HepG2 (cell line): ENCODE measurements around the gene ARMC10. TPM values are rescaled to one million over a fixed set of nuclear protein-coding genes. Genes with fewer than 3 reads are reported as not detected.

ENCODE experiments used
- ATAC-seq: fragments of 200-7000 bp; cut with Tn5 transposase; 3 replicates; pipeline ENCODE4 v1.9.1; 2020; ENCODE audit warnings: mild to moderate bottlenecking, moderate library complexity
- BruUV-seq: library from RNA; stranded (reverse); fragments of 400-500 nt; replicated peaks from 2 replicates; lab custom pipeline; 2021; lab: Mats Ljungman, UMichigan
- CTCF ChIA-PET: fragments of 300-600 bp; formaldehyde crosslinking; extraction: SDS; loops from one replicate; lab custom pipeline; 2021; ENCODE audit warnings: low total read pairs, inconsistent platforms, low intra/inter-chr PET ratio; lab: Yijun Ruan, JAX
- POLR2A ChIA-PET: fragments of 350-600 bp; sonication (Branson Sonifier 250); formaldehyde crosslinking; loops from one replicate; lab custom pipeline; 2020; ENCODE audit warnings: antibody characterized with exemption, inconsistent platforms; lab: Yijun Ruan, JAX
- DNase-seq: peaks from one replicate; pipeline ENCODE4 v3.0.0-alpha.2; 2015; ENCODE audit warnings: low spot score
- FAIRE-seq: peaks from 3 replicates; lab custom pipeline; 2011; peaks lifted over from hg19 to GRCh38; lab: Jason Lieb, UNC
- H2AFZ ChIP-seq: one replicate; pipeline ENCODE4 v1.6.1; 2011; ENCODE audit warnings: low read length, inconsistent platforms
- H3K27ac ChIP-seq: fragments of 300-600 bp; 3 replicates; pipeline ENCODE4 v1.8.0; 2011; ENCODE audit warnings: mixed run types, mild to moderate bottlenecking, mixed read lengths, low read length, inconsistent platforms; ENCODE audit not compliant: insufficient read depth; ENCODE audit errors: extremely low read length
- H3K27me3 ChIP-seq, 2 experiments: fragments of 200-600 bp in 1 of 2; 2 replicates in 1 of 2; 3 replicates in 1 of 2; pipeline versions ENCODE4 v1.6.0 to v1.8.0; 2011; ENCODE audit warnings: low read length in 2 of 2, mild to moderate bottlenecking in 2 of 2, moderate library complexity in 2 of 2, inconsistent platforms in 1 of 2; ENCODE audit not compliant: insufficient read depth in 2 of 2, control insufficient read depth in 1 of 2
- H3K36me3 ChIP-seq, 2 experiments: fragments of 200-600 bp in 1 of 2; replicated peaks in 1 of 2; 2 replicates in 1 of 2; 3 replicates in 1 of 2; pipeline versions ENCODE4 v1.5.1 to v1.8.0; 2011; ENCODE audit warnings: low read length in 2 of 2, inconsistent platforms in 1 of 2; ENCODE audit not compliant: insufficient read depth in 2 of 2, control insufficient read depth in 1 of 2
- H3K4me1 ChIP-seq: 2 replicates; pipeline ENCODE4 v1.5.1; 2012; ENCODE audit warnings: low read length, inconsistent platforms; ENCODE audit not compliant: insufficient read depth
- H3K4me2 ChIP-seq: 2 replicates; pipeline ENCODE4 v1.6.0; 2011; ENCODE audit warnings: low read depth, low read length, inconsistent platforms
- H3K4me3 ChIP-seq, 3 experiments: fragments of 200-600 bp in 1 of 3; sonication (generic), shearing (Covaris generic) in 1 of 3; replicated peaks in 1 of 3; 2 replicates each; pipeline ENCODE4 v1.5.1; 2011 to 2016; ENCODE audit warnings: low read length in 3 of 3, inconsistent platforms in 2 of 3, low read depth in 2 of 3, mild to moderate bottlenecking in 2 of 3, control low read depth in 1 of 3, mixed read lengths in 1 of 3; ENCODE audit not compliant: insufficient read depth in 1 of 3
- H3K79me2 ChIP-seq: one replicate; pipeline ENCODE4 v1.6.1; 2011; ENCODE audit warnings: low read length, inconsistent platforms; ENCODE audit not compliant: insufficient read depth
- H3K9ac ChIP-seq: 2 replicates; pipeline ENCODE4 v1.6.0; 2011; ENCODE audit warnings: mild to moderate bottlenecking, low read depth, low read length, inconsistent platforms; ENCODE audit not compliant: insufficient read depth
- H3K9me3 ChIP-seq: 2 replicates; pipeline ENCODE4 v1.5.1; 2012; ENCODE audit warnings: mild to moderate bottlenecking, low read length
- H4K20me1 ChIP-seq: 2 replicates; pipeline ENCODE4 v1.6.0; 2011; ENCODE audit warnings: inconsistent platforms, mild to moderate bottlenecking, low read length, moderate library complexity; ENCODE audit not compliant: insufficient read depth
- BRCA1 ChIP-seq: sonication (generic); formaldehyde crosslinking; IDR thresholded peaks from 2 replicates; pipeline ENCODE4 v1.4.0; 2020; ENCODE audit warnings: missing genetic modification reagents
- FOSL2 ChIP-seq: sonication (generic); formaldehyde crosslinking; IDR thresholded peaks from 2 replicates; pipeline ENCODE4 v1.4.0; 2020; ENCODE audit warnings: missing genetic modification reagents
- MNT ChIP-seq: fragments of 450-650 bp; IDR thresholded peaks from 2 replicates; pipeline ENCODE4 v1.6.1; 2016
- SP5 ChIP-seq: IDR thresholded peaks from 2 replicates; pipeline ENCODE4 v1.6.1; 2016; ENCODE audit warnings: low read depth, borderline replicate concordance
- TBX3 ChIP-seq: fragments of 450-650 bp; IDR thresholded peaks from 2 replicates; pipeline ENCODE4 v1.6.1; 2017; ENCODE audit warnings: antibody characterized with exemption, mild to moderate bottlenecking, inconsistent platforms, borderline replicate concordance
- YY1 ChIP-seq: IDR thresholded peaks from 2 replicates; pipeline ENCODE4 v1.6.1; 2011; ENCODE audit warnings: low read length, low read depth, moderate library complexity, mild to moderate bottlenecking; ENCODE audit not compliant: insufficient read depth, insufficient replicate concordance
- ZNF296 ChIP-seq: sonication (generic); formaldehyde crosslinking; conservative IDR thresholded peaks from 2 replicates; pipeline ENCODE4 v1.5.0; 2020; ENCODE audit warnings: mild to moderate bottlenecking, missing genetic modification reagents
- ZNF34 ChIP-seq: sonication (generic); formaldehyde crosslinking; IDR thresholded peaks from 2 replicates; pipeline ENCODE4 v1.4.0; 2020; ENCODE audit warnings: mild to moderate bottlenecking, missing genetic modification reagents, borderline replicate concordance
- ZNF530 ChIP-seq: sonication (generic); formaldehyde crosslinking; IDR thresholded peaks from 2 replicates; pipeline ENCODE4 v1.5.0; 2020; ENCODE audit warnings: low read depth, mild to moderate bottlenecking, missing genetic modification reagents
- ZNF709 ChIP-seq: sonication (generic); formaldehyde crosslinking; IDR thresholded peaks from 2 replicates; pipeline ENCODE4 v1.5.0; 2020; ENCODE audit warnings: mild to moderate bottlenecking, missing genetic modification reagents
- ZNF891 ChIP-seq: sonication (generic); formaldehyde crosslinking; IDR thresholded peaks from 2 replicates; pipeline ENCODE4 v1.5.0; 2020; ENCODE audit warnings: mild to moderate bottlenecking, missing genetic modification reagents
- WGBS: methylation state at CpG from one replicate; pipeline ENCODE4 v1.1.6; 2017; ENCODE audit warnings: low lambda C conversion rate; 5-methylcytosine and 5-hydroxymethylcytosine counted together
- in situ Hi-C: cut with HindIII; loops from 2 replicates; pipeline ENCODE4 v1.10.0; 2017; ENCODE audit warnings: low pct_unique_long_range_greater_than_20kb; ENCODE audit not compliant: extremely low pct_ligation_motif_present
- intact Hi-C: fragments of 100-400 bp; cut with micrococcal nuclease; formaldehyde crosslinking; loops from one replicate; pipeline ENCODE4 v1.10.0; 2022; ENCODE audit not compliant: unreplicated experiment
- polyA plus RNA-seq, 8 experiments: library from polyadenylated mRNA; depleted of rRNA in 3 of 8; stranded (reverse) in 7 of 8; unstranded in 1 of 8; fragments of >200 nt; fragmentation: Illumina TruSeq in 4 of 8; extraction: Trizol in 4 of 8; gene quantifications; 2 replicates each; pipeline versions ENCODE4 v1.2.1 to v1.2.3, GENCODE V29; 2011 to 2016; ENCODE audit warnings: low read depth in 4 of 8, missing spikeins in 1 of 8, mixed read lengths in 1 of 8; ENCODE audit not compliant: insufficient read depth in 1 of 8
- total RNA-seq, 5 experiments: library from RNA; depleted of rRNA; stranded (reverse); fragments of >200 nt; fragmentation: Illumina TruSeq; extraction: Trizol; gene quantifications; 2 replicates each; pipeline ENCODE4 v1.2.3, GENCODE V29; 2016; ENCODE audit warnings: low read depth in 1 of 5
- TF ChIP-seq, protein P1 (sequence below): sonication (generic); formaldehyde crosslinking; IDR thresholded peaks from 2 replicates; pipeline ENCODE4 v1.5.0; 2020; ENCODE audit warnings: mild to moderate bottlenecking, missing genetic modification reagents, moderate library complexity
- TF ChIP-seq, protein P2 (sequence below): sonication (generic); formaldehyde crosslinking; conservative IDR thresholded peaks from 2 replicates; pipeline ENCODE4 v1.4.0; 2020; ENCODE audit warnings: mild to moderate bottlenecking, missing genetic modification reagents, moderate library complexity

ARMC10 gene
- total and polyA plus RNA-seq, 2 of the 13 experiments (the other 11 are each of a cell fraction or from before 2014, with no cell fraction given), result 11.3 to 23.7 TPM

GRCh38 chr7:103031024-103031423 is 43.9 kb upstream of the ARMC10 start:
- no TSS peak for BruUV-seq
- Histone ChIP-seq H3K9me3 (no peaks in the 10 kb centered on the region), H3K79me2 (no peaks in the 10 kb centered on the region), H3K4me1 (no peaks in the 10 kb centered on the region), H4K20me1 (no peaks in the 10 kb centered on the region), H3K9ac (no peak overlapping the region), H3K4me3 (no peak overlapping the region), H3K4me2 (no peak overlapping the region), H3K36me3 (no peaks in the 10 kb centered on the region), H3K27ac (no peak overlapping the region), H2AFZ (no peak overlapping the region), H3K27me3 (no peaks in the 10 kb centered on the region; a peak in 2 of 5 replicates)
- POLR2A ChIA-PET, result no interaction called here
- CTCF ChIA-PET, result no interaction called here
- intact Hi-C loops (no loop called here), in situ Hi-C loops (no loop called here)
- TF ChIP-seq MNT (peak; percentile 98), YY1 (no peak)
- DNase-seq (no peak), FAIRE-seq (no peak), ATAC-seq (no peak)
- 0% methylated on average over 1 of the region's 1 CpG for WGBS

- no peak overlapping the region for H3K4me3 ChIP-seq
- H3K36me3 ChIP-seq, result no peaks in the 10 kb centered on the region
- H3K4me2 ChIP-seq, result no peak overlapping the region
- no peaks in the 10 kb centered on the region for H3K4me1 ChIP-seq
- no peak for DNase-seq
- H3K27me3 ChIP-seq, result no peaks in the 10 kb centered on the region; a peak in 1 of 5 replicates
- WGBS, result 0% methylated on average over 1 of the region's 1 CpG
- H3K9ac ChIP-seq, result no peak overlapping the region
- no peak overlapping the region for H2AFZ ChIP-seq
- intact Hi-C loops, result no loop called here
- H4K20me1 ChIP-seq, result no peaks in the 10 kb centered on the region
- no TSS peak for BruUV-seq
- ChIA-PET CTCF (no interaction called here), POLR2A (no interaction called here)
- no peak for ATAC-seq
- H3K27ac ChIP-seq, result no peak overlapping the region
- no peaks in the 10 kb centered on the region for H3K79me2 ChIP-seq
- no peak for FAIRE-seq
- H3K9me3 ChIP-seq, result no peaks in the 10 kb centered on the region
- in situ Hi-C loops, result no loop called here
- TF ChIP-seq SP5 (CRISPR knock-in tag), result no peak
- no peak for TF ChIP-seq ZNF34
- TF ChIP-seq ZNF296 (CRISPR knock-in tag), result no peak
- TF ChIP-seq TBX3, result no peak
- no peak for TF ChIP-seq ZNF891 (CRISPR knock-in tag)
- TF ChIP-seq, protein P1, sequence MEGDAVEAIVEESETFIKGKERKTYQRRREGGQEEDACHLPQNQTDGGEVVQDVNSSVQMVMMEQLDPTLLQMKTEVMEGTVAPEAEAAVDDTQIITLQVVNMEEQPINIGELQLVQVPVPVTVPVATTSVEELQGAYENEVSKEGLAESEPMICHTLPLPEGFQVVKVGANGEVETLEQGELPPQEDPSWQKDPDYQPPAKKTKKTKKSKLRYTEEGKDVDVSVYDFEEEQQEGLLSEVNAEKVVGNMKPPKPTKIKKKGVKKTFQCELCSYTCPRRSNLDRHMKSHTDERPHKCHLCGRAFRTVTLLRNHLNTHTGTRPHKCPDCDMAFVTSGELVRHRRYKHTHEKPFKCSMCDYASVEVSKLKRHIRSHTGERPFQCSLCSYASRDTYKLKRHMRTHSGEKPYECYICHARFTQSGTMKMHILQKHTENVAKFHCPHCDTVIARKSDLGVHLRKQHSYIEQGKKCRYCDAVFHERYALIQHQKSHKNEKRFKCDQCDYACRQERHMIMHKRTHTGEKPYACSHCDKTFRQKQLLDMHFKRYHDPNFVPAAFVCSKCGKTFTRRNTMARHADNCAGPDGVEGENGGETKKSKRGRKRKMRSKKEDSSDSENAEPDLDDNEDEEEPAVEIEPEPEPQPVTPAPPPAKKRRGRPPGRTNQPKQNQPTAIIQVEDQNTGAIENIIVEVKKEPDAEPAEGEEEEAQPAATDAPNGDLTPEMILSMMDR (CRISPR knock-in tag), result no peak
- no peak for TF ChIP-seq BRCA1
- no peak for TF ChIP-seq FOSL2
- TF ChIP-seq ZNF530 (CRISPR knock-in tag), result no peak
- TF ChIP-seq, protein P2, sequence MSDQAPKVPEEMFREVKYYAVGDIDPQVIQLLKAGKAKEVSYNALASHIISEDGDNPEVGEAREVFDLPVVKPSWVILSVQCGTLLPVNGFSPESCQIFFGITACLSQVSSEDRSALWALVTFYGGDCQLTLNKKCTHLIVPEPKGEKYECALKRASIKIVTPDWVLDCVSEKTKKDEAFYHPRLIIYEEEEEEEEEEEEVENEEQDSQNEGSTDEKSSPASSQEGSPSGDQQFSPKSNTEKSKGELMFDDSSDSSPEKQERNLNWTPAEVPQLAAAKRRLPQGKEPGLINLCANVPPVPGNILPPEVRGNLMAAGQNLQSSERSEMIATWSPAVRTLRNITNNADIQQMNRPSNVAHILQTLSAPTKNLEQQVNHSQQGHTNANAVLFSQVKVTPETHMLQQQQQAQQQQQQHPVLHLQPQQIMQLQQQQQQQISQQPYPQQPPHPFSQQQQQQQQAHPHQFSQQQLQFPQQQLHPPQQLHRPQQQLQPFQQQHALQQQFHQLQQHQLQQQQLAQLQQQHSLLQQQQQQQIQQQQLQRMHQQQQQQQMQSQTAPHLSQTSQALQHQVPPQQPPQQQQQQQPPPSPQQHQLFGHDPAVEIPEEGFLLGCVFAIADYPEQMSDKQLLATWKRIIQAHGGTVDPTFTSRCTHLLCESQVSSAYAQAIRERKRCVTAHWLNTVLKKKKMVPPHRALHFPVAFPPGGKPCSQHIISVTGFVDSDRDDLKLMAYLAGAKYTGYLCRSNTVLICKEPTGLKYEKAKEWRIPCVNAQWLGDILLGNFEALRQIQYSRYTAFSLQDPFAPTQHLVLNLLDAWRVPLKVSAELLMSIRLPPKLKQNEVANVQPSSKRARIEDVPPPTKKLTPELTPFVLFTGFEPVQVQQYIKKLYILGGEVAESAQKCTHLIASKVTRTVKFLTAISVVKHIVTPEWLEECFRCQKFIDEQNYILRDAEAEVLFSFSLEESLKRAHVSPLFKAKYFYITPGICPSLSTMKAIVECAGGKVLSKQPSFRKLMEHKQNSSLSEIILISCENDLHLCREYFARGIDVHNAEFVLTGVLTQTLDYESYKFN, result no peak
- TF ChIP-seq ZNF709, result no peak
- TF ChIP-seq, all 625 proteins: peak for 0
Measured at GRCh38 chr7:103031781-103032180, 43.2 kb upstream of the ARMC10 start.
